HG03196 (cell line): ENCODE measurements around the gene PCDHB4.
"Not testable (repeated sequence)": the region's sequence is repeated elsewhere in the genome, so short reads cannot be mapped to it uniquely, and the experiment has no call there.

Experiments used
- ATAC-seq: cut with Tn5 transposase; IDR thresholded peaks from one replicate; pipeline ENCODE4 v1.9.1; 2021; ENCODE audit not compliant: unreplicated experiment

Gene PCDHB4

DNA sequence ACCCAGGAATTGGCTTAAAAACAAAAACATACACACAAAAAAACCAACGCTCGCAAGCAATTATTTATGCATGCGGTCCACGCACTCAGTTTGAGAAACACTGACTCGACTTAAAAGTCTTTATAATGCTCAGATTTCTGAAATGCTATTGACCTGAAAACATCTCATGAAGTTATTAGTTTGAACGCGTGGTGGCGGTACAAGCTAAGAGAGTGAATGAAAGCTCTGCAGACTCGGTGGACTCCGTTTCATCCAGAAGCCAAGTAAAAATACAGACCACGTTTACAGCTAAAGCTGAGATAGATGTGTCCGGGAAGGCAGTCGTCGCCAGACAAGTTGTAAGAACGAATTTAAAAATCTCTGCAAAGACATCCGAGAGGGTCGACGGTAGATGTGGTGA, 28.2 kb downstream of the PCDHB4 start, which contains the start of gene PCDHB6:
TSS of gene PCDHB6 (plus strand) at position 246 of the 400 bp plus-strand sequence. CDS start 201 bp downstream, outside the sequence.
- ATAC-seq, result no peak

DNA sequence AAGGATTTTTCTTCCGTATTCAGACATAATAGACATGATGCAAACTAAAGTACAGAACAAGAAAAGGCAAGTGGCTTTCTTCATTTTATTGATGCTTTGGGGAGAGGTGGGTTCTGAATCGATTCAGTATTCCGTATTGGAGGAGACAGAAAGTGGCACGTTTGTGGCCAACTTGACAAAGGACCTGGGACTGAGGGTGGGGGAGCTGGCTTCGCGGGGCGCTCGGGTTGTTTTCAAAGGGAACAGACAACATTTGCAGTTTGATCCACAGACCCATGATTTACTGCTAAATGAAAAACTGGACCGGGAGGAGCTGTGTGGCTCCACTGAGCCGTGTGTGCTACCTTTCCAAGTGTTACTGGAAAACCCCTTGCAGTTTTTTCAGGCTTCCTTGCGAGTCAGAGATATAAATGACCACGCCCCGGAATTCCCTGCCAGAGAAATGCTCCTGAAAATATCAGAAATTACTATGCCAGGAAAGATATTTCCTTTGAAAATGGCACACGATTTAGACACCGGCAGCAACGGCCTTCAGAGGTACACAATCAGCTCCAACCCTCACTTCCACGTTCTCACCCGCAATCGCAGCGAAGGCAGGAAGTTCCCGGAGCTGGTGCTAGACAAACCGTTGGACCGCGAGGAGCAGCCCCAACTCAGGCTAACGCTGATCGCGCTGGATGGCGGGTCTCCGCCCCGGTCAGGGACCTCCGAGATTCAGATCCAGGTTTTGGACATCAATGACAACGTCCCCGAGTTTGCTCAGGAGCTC, 28.8 kb downstream of the PCDHB4 start:
- ATAC-seq, result no peak

- ATAC-seq, result no peak
Measured at GRCh38 chr5:141150993-141151325, 29.3 kb downstream of the PCDHB4 start.

DNA sequence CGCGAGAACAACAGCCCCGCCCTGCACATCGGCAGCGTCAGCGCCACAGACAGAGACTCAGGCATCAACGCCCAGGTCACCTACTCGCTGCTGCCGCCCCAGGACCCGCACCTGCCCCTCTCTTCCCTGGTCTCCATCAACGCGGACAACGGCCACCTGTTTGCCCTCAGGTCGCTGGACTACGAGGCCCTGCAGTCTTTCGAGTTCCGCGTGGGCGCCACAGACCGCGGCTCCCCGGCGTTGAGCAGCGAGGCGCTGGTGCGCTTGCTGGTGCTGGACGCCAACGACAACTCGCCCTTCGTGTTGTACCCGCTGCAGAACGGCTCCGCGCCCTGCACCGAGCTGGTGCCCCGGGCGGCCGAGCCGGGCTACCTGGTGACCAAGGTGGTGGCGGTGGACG, 30.0 kb downstream of the PCDHB4 start:
- not testable (repeated sequence) for ATAC-seq

- ATAC-seq, result not testable (repeated sequence)
Measured at GRCh38 chr5:141152096-141152495, 30.5 kb downstream of the PCDHB4 start.

- ATAC-seq, result no peak
Measured at GRCh38 chr5:141155540-141156374, 34.1 kb downstream of the PCDHB4 start.

DNA sequence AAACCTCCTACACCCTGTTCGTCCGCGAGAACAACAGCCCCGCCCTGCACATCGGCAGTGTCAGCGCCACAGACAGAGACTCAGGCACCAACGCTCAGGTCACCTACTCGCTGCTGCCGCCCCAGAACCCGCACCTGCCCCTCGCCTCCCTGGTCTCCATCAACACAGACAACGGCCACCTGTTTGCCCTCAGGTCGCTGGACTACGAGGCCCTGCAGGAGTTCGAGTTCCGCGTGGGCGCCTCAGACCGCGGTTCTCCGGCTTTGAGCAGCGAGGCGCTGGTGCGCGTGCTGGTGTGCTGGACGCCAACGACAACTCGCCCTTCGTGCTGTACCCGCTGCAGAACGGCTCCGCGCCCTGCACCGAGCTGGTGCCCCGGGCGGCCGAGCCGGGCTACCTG, 35.7 kb downstream of the PCDHB4 start:
- not testable (repeated sequence) for ATAC-seq

GRCh38 chr5:141157901-141158300, 36.3 kb downstream of the PCDHB4 start:
- ATAC-seq, result not testable (repeated sequence)

GRCh38 chr5:141172381-141173204, 51.0 kb downstream of the PCDHB4 start, which contains the start of gene PCDHB7:
Gene PCDHB7 (plus strand): TSS chr5:141172644. CDS start chr5:141172836, 192 bp downstream.
- no peak for ATAC-seq

- ATAC-seq, result not testable (repeated sequence)
Measured at GRCh38 chr5:141174291-141175104, 52.9 kb downstream of the PCDHB4 start.
